G401 (cell line): Measurements from ENCODE around the gene RAP1B. TPM values are rescaled to one million over a fixed set of nuclear protein-coding genes. Genes with fewer than 3 reads are reported as not detected.
"Not testable (repeated sequence)": the region's sequence is repeated elsewhere in the genome, so short reads cannot be mapped to it uniquely, and the experiment has no call there.

Source experiments
- DNase-seq: peaks from one replicate; pipeline ENCODE4 v3.0.0-alpha.2; 2015; ENCODE audit warnings: low spot score
- in situ Hi-C: cut with HindIII; loops from 2 replicates; pipeline ENCODE4 v1.10.0; 2016; ENCODE audit warnings: low sequenced_read_pairs, mixed read lengths
- total RNA-seq: library from RNA; depleted of rRNA; stranded (reverse); fragments of >200 nt; shearing (Covaris generic); gene quantifications from 2 replicates; pipeline ENCODE4 v1.2.3, GENCODE V29; 2014

RAP1B gene
- total RNA-seq, 1 experiment from 2014 or later, result 103 TPM

DNA sequence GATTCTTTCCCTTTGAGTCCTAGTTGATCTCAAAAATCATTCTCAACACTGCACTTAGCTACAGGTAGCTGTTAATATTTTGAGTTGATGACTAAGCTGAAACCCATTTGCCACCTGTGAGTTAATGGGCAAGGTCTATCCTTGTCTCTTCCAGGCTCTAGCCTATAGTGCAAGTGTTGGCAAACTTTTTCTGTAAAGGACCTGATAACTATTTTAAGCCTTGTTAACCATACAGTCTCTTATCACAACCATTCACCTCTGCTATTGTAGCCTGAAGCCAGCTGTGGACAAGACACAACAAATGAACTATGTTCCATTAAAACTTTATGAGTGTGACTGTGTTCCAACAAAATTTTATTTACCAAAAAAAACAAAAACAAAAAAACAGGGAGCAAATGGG lies 19.4 kb downstream of the RAP1B start:
- DNase-seq, result no peak
- in situ Hi-C loops, result no loop called here

DNA sequence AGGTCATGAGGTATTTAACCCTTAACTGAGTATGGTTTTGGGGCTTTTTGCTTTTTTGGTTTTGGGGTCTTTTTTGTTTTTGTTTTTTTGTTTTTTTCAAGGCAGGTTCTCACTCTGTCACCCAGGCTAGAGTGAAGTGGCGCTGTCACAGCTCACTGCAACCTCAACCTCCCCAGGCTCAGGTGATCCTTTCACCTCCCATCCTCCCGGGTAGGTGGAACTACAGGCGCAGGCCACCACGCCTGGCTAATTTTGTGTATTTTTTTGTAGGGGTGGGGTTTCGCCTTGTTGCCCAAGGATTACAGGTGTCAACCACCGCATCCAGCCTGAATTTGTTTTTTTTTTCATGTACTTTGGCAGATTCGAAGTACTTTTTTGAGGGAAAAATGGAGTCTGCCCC lies 19.9 kb downstream of the RAP1B start:
- DNase-seq, result no peak
- in situ Hi-C loops, result no loop called here

DNA sequence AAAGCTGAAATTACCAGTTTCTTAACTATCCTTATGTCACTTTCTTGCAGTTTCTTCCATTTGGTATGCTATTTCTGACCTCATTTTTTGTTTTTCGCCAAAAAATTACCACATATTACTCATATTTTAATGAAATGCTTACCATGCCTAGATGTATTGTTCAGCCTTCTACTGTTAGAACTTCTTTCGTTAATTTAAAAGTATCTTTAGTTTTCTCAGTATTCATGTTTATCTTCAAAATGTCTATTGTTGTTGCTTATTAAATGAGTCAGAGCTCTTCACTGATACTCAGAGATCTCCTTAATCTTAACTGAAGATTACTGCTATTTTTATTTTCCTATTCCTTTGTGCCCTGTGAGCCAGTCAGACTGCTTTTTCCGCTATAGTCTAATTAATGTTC lies 20.5 kb downstream of the RAP1B start:
- no peak for DNase-seq
- in situ Hi-C loops, result no loop called here

DNA sequence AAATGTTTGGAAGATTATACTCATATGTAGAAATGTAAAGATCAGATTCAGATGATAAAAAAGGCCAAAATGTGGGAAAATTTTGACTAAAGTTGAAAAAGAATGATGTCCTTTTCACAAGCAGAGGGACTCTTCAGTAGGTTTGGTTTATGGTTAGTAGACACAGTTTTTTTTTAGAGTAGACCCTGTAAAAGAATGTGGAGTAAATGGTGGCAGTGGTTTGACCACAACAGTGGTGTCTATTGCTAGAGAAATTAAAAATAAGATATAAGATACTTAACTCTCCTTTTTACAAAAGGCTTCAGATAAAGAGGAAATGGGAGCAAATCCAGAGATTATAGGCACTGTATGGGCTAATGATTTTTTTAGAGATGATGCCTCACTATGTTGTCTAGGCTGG lies 21.8 kb downstream of the RAP1B start:
- no peak for DNase-seq
- in situ Hi-C loops, result no loop called here

DNA sequence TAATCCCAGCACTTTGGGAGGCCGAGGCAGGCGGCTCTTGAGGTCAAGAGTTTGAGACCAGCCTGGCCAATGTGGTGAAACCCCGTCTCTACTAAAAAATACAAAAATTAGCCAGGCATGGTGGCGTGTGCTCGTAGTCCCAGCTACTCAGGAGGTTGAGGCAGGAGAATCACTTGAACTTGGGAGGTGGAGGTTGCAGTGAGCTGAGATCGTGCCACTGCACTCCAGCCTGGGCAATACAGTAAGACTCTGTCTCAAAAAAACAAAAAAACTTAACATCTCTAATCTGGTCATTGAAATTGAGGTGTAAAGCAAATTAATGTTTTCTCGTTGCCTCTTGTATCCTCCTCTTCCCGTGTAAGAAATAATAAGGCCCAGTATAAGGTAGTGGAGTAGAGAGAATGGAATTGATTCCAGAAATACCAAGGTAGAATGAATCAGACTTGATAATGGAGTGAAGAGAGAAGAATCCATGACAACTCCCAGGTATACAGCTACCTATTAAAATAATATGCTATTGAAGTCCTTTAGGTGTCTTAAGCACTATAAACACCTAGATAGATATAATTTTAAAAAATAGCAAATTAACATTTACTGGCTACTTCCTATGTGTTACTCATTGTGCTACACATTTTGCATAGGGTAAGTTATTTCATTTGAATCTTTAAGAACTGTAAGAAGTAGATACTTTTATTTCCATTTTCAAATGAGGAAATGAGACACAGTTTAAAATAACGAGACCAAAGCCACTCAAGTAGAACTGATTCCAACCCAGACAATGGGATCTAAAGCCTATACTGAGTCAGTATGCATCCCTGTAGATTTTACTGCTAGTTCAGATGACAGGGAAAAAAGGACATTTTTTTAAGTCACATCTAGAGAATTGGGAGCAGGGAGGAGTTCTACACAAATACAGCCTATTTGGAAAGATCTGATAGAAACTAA lies 23.2 kb downstream of the RAP1B start:
- DNase-seq, result no peak
- in situ Hi-C loops, result no loop called here

DNA sequence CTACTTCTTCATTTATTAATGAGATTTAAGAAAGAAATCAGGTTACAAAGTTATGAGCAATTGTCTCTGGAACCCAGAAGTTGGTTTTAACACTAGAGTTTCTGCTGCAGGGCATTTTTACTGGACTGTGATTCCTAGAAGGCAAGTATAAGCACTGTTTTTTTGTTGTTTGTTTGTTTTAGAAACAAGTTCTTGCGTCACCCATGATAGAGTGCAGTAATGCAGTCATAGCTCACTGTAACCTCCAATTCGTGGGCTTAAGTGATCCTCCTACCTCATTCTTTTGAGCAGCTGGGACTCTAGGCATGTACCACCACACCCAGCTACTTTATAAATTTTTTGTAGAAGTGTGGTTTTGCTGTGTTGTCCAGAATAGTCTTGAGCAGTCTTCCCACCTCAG lies 25.6 kb downstream of the RAP1B start:
- DNase-seq, result no peak
- in situ Hi-C loops, result no loop called here

DNA sequence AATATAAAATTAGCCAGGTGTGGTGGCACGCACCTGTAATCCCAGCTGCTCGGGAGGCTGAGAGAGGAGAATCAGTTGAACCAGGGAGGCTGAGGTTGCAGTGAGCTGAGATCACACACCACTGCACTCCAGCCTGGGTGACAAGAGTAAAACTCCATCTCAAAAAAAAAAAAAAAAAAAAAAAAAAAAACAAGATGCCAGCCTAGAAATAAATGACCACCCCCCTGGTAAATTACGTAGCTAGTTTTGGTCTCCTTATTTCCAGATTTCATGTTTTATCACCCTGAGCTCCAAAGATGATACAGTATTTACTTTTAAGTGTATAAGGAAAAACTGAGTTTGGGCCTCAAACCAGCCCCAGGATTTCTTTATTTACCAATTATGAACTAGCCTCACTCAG lies 26.7 kb downstream of the RAP1B start:
- in situ Hi-C loops, DNase-seq: not testable (repeated sequence)

DNA sequence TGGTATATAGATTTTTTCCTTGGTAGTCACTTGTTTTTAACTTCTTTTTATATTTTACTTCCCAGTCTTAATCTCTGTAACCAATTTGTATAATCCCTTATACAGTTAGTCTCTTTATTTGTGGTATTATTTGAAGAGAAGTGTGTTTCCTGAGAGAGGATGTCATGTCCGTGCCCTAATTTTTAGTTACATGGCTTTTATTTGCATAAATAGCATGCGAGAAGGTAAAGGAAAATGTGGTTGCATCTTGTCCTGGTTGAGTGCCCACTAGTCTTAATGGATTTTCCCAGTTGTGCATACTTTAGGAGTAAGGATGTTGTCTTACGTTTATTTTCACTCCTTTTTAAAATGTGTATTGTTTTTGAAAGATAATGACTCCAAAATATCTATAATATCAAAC lies 27.5 kb downstream of the RAP1B start:
- DNase-seq, result no peak
- in situ Hi-C loops, result no loop called here

DNA sequence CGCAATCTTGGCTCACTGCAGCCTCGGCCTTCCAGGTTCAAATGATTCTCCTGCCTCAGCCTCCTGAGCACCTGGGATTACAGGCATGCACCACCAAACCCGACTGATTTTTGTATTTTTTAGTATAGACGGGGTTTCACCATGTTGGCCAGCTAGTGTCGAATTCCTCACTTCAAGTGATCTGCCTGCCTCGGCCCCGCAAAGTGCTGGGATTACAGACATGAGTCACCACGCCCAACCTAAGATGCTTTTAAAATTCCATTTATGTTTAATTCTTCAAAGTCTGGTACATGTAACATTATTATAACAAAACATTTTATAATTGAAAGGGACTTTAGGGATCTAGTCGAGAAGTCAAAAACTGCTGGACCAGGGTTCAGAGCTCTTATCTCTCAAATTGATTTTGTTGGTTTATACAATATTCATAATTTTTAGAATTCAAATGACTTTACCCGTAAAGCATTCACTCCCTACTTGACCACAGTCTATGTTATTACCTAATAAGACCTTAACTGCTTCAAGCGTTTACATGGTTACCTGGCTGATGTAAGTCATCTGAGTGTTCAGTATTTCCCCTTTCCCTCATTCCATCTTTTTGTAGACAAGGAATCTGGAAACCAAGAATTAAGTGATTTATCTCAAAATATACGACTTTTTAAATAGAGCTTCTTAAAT lies 28.2 kb downstream of the RAP1B start:
- DNase-seq, result no peak

DNA sequence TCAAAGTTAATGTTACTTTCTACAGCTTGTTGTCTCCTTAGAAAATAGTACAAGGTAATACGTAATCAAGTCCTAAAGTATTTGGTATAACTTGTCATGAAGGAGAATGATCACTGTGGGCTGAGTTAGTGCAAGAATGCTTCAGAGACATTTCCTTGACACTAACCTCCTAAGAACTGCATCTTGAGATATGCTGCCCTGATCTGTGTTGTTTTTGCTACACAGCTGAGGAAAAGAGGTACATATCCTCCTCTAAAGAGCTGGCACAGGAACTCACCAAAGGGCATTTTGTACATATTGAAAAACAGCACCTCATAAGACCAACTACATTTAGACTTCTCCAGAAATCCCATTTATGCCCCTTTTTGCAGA lies 28.7 kb downstream of the RAP1B start:
- in situ Hi-C loops, result no loop called here
- no peak for DNase-seq

More for the DNA sequence above, 28.2 kb downstream of the RAP1B start:
- in situ Hi-C loops, result no loop called here

DNA sequence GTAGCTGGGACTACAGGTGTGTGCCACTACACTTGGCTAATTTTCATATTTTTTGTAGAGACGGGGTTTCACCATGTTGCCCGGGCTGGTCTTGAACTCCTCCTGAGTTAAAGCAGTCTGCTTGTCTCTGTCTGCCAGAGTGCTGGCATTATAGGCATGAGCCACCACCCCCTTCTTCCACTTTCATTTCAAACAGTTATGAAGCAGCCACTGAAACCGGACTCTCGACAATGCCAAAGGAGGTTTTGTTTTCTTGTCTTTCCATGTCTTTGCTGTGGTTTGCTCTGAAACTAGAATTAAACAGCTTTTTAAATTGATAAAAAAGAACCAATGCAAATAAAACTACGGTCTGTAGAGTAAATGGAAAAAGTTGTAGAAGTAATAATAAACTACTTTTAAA lies 30.4 kb downstream of the RAP1B start:
- in situ Hi-C loops, result no loop called here
- DNase-seq, result no peak

DNA sequence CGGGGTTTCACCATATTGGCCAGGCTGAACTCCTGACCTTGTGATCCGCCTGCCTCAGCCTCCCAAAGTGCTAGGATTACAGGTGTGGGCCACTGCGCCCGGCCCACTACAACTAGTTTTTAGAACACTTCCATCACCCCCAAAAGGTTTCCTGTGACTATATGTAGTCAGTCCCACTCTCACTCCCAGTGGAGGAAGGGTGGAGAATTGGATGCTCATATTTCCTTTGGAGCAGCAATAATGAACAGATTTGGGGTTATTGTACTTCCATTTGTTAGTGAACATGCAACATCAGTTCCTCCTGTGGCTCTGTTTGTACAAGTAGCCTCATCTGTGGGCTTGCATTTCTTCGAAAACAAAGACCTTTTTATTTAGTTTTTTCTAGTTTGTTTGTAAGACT lies 35.8 kb downstream of the RAP1B start:
- in situ Hi-C loops, result no loop called here

DNA sequence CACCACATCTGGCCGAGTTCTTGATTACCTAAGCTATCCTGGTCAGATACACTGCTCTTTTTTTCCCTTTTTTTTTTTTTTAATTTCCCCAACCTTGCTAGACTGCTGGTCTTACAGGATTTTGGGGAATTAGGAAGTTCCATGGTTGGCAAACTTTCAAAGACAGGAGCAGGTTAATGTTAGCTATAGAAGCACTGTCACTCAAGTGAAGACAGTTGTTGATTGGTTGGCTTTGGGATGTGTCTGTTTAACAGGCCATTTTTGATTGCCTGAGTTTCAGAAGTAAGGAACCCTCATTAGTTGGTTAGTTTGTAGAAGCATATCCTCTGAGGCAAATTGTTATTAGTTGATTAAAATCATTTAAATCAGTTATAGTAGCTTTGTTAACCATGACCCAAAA lies 36.8 kb downstream of the RAP1B start:
- no peak for DNase-seq
- in situ Hi-C loops, result no loop called here

More for the DNA sequence above, 35.8 kb downstream of the RAP1B start:
- DNase-seq, result no peak

DNA sequence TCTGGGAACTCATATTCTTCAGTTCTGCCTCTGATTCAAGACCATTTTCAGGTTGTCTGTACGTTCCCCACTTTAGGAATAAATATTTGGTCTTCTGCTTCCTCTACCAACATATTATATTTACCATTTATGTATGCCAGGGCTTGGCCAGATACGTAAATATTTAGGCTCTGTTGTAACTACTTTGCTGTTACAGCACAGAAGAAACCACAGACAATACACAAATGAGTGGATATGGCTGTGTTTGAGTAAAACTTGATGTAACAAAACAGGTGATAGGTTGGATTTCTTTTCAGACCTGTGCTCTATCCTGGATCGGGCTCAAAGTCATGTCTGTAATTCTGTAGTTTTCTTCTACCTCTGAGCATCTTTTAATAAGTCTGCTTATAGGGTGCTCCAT lies 37.5 kb downstream of the RAP1B start:
- in situ Hi-C loops, result no loop called here
- DNase-seq, result no peak

DNA sequence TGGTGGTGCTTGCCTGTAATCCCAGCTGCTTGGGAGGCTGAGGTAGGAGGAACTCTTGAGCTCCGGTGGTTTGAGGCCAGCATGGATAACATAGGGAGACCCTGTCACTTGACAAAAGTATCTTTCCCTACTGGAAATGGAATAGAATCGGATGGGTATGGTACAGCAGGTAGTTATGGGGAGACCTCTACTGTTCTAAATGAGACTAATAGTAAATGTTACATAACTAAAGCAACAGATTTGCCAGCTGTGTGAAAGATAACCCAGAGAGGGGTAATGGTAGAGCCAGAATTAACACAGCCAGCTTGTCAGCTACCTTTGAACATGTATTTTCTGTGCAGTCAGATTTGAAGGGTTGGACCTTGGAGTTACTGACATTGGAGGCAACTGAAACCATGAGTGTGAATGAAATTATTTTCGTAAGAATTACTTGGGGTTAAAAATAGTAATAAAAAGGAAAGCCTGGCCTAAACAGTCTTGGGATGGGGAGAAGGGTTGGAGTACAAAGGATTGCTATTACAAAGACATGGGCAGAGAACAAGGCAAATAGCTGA lies 54.4 kb downstream of the RAP1B start:
- in situ Hi-C loops, result no loop called here
- DNase-seq, result no peak

DNA sequence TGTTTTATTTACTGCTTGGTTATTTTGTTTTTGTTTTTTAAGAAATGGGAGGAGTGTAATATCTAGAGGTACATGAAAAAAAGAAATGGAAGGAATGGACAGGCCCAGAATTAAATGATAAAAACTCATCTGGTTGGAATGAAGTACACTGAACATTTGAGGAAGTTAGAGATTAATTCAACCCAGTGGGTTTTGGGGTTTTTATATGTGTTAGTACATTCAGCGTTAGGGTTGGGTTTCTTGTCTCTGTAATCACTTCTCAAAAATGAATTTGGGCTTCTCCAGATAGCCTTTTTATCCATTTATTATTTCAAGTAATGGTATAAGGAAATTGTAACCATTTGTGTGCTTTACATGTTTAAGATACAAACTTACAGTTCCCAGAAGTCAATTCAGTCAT lies 56.6 kb downstream of the RAP1B start:
- no peak for DNase-seq
- in situ Hi-C loops, result no loop called here

DNA sequence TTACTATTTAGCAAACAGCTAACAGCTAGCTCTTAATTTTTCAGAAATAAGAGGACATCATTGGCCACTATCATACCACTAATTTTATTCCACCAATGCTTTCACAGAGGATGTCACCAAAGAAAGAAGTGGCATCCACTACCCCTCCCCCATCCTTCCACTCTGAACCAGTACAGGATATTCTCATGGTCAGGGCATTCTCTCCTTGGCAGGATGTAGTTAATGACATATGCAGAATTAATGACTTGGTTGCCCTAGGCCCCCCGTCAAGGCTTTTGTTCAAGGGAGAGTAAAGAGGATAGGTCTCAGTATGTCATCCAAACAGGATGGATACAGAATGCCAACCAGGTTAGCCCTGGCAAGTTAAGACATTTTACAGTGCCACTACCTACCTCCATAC lies 57.2 kb downstream of the RAP1B start:
- no peak for DNase-seq

DNA sequence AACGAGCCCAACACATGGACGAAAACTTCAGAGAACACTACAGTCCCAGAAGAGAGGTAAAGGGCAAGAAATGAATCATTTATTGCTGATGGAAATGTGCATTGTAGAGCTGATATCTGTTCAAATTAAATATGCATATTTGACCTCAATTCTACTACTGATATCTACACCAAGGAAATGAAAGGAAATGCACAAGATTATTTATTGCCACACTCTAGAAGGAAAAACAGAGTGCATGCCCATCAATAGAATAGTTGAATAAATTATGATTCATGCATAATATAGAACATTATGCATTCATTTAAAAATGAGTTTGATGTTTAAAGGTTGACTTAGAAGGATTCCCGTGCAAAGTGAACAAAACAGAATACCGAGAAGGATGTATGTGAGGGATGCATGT lies 60.5 kb downstream of the RAP1B start:
- DNase-seq, result no peak
- in situ Hi-C loops, result no loop called here

More for the DNA sequence above, 57.2 kb downstream of the RAP1B start:
- in situ Hi-C loops, result no loop called here

DNA sequence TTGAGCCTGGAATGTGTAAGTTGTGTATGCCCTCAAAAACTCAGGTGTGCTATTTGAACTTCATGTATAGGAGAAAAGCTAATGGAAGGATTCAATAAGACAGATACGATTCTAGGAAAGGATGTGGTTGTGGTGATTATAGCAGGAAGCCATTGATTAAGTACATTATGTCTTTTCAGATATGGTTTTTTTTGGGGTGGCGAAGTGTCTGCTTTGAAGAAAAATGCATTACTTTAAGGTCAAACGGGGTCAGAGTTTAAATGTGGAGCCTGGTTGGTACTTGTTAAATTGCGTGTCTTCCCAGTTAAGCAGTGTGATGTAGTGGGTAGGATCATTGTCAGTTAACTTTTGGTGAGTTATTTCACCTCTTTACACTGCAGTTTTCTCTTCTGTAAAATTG lies 63.1 kb downstream of the RAP1B start:
- in situ Hi-C loops, result no loop called here
- no peak for DNase-seq

DNA sequence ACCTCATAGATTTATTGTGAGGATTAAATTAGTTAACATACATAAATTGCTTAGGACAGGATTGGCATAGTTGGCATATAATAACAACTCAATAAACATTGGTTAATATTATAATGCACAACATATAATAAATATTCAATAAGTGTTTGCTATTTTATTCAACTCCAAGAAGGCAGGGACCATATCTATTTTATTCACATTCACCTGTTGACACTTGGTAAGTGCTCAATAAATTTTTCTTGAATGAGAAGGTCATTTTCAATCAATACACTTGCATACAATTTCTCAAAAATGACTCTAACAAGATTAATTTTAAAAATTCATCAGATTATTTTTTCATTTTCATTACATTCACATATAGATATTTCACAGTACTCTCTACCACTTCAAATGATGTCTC lies 63.7 kb downstream of the RAP1B start:
- DNase-seq, result no peak
- in situ Hi-C loops, result no loop called here
